ENCODE data around the gene HSPG2.
"Not testable (repeated sequence)": the region's sequence is repeated elsewhere in the genome, so short reads cannot be mapped to it uniquely, and the experiment has no call there.

The HSPG2 gene

GRCh38 chr1:21912038-21912758 is 24.9 kb downstream of the HSPG2 start:
- no peak for DNase-seq (ENCODE audit: low spot score)

- no peak for DNase-seq (ENCODE audit: low spot score)
These were observed 25.7 kb downstream of the HSPG2 start for GRCh38 chr1:21911205-21912001.

GRCh38 chr1:21910558-21911204 is 26.4 kb downstream of the HSPG2 start:
- DNase-seq (ENCODE audit: low spot score): no peak

- no peak for DNase-seq (ENCODE audit: low spot score)
These were observed 27.2 kb downstream of the HSPG2 start for GRCh38 chr1:21909787-21910503.

- DNase-seq (ENCODE audit: low spot score): no peak
These were observed 27.8 kb downstream of the HSPG2 start for GRCh38 chr1:21909286-21909759.

GRCh38 chr1:21907737-21908534 is 29.2 kb downstream of the HSPG2 start:
- DNase-seq (ENCODE audit: low spot score): not testable (repeated sequence)

GRCh38 chr1:21907079-21907418 is 30.1 kb downstream of the HSPG2 start:
- no peak for DNase-seq (ENCODE audit: low spot score)

- DNase-seq (ENCODE audit: low spot score): no peak
These were observed 30.7 kb downstream of the HSPG2 start for GRCh38 chr1:21906173-21907078.

GRCh38 chr1:21904704-21905520 is 32.2 kb downstream of the HSPG2 start:
- no peak for DNase-seq (ENCODE audit: low spot score)

GRCh38 chr1:21904454-21904703 is 32.7 kb downstream of the HSPG2 start:
- DNase-seq (ENCODE audit: low spot score): no peak

- DNase-seq (ENCODE audit: low spot score): no peak
These were observed 33.3 kb downstream of the HSPG2 start for GRCh38 chr1:21903638-21904453.

GRCh38 chr1:21902026-21903012 is 34.8 kb downstream of the HSPG2 start:
- DNase-seq (ENCODE audit: low spot score): no peak

- DNase-seq (ENCODE audit: low spot score): no peak
These were observed 35.6 kb downstream of the HSPG2 start for GRCh38 chr1:21901473-21901847.

GRCh38 chr1:21900766-21901472 is 36.2 kb downstream of the HSPG2 start:
- DNase-seq (ENCODE audit: low spot score): no peak

- DNase-seq (ENCODE audit: low spot score): no peak
These were observed 37.1 kb downstream of the HSPG2 start for GRCh38 chr1:21899987-21900386.

- DNase-seq (ENCODE audit: low spot score): no peak
These were observed 37.8 kb downstream of the HSPG2 start for GRCh38 chr1:21899267-21899810.
